Measurements from ENCODE around the gene TUFT1. TPM values are rescaled to one million over a fixed set of nuclear protein-coding genes. Genes with fewer than 3 reads are reported as not detected.
A peak's percentile ranks its signal among the peaks of the same experiment; 100 is the strongest.

The TUFT1 gene
- total and polyA plus RNA-seq, 9 of the 15 experiments (the other 6 are each of a cell fraction or from before 2014, with no cell fraction given), result 0.54 to 2.0 (median 1.7) TPM

GRCh38 chr1:151596166-151596953 is 56.3 kb downstream of the TUFT1 start (continued):
- TF ChIP-seq, protein P1, sequence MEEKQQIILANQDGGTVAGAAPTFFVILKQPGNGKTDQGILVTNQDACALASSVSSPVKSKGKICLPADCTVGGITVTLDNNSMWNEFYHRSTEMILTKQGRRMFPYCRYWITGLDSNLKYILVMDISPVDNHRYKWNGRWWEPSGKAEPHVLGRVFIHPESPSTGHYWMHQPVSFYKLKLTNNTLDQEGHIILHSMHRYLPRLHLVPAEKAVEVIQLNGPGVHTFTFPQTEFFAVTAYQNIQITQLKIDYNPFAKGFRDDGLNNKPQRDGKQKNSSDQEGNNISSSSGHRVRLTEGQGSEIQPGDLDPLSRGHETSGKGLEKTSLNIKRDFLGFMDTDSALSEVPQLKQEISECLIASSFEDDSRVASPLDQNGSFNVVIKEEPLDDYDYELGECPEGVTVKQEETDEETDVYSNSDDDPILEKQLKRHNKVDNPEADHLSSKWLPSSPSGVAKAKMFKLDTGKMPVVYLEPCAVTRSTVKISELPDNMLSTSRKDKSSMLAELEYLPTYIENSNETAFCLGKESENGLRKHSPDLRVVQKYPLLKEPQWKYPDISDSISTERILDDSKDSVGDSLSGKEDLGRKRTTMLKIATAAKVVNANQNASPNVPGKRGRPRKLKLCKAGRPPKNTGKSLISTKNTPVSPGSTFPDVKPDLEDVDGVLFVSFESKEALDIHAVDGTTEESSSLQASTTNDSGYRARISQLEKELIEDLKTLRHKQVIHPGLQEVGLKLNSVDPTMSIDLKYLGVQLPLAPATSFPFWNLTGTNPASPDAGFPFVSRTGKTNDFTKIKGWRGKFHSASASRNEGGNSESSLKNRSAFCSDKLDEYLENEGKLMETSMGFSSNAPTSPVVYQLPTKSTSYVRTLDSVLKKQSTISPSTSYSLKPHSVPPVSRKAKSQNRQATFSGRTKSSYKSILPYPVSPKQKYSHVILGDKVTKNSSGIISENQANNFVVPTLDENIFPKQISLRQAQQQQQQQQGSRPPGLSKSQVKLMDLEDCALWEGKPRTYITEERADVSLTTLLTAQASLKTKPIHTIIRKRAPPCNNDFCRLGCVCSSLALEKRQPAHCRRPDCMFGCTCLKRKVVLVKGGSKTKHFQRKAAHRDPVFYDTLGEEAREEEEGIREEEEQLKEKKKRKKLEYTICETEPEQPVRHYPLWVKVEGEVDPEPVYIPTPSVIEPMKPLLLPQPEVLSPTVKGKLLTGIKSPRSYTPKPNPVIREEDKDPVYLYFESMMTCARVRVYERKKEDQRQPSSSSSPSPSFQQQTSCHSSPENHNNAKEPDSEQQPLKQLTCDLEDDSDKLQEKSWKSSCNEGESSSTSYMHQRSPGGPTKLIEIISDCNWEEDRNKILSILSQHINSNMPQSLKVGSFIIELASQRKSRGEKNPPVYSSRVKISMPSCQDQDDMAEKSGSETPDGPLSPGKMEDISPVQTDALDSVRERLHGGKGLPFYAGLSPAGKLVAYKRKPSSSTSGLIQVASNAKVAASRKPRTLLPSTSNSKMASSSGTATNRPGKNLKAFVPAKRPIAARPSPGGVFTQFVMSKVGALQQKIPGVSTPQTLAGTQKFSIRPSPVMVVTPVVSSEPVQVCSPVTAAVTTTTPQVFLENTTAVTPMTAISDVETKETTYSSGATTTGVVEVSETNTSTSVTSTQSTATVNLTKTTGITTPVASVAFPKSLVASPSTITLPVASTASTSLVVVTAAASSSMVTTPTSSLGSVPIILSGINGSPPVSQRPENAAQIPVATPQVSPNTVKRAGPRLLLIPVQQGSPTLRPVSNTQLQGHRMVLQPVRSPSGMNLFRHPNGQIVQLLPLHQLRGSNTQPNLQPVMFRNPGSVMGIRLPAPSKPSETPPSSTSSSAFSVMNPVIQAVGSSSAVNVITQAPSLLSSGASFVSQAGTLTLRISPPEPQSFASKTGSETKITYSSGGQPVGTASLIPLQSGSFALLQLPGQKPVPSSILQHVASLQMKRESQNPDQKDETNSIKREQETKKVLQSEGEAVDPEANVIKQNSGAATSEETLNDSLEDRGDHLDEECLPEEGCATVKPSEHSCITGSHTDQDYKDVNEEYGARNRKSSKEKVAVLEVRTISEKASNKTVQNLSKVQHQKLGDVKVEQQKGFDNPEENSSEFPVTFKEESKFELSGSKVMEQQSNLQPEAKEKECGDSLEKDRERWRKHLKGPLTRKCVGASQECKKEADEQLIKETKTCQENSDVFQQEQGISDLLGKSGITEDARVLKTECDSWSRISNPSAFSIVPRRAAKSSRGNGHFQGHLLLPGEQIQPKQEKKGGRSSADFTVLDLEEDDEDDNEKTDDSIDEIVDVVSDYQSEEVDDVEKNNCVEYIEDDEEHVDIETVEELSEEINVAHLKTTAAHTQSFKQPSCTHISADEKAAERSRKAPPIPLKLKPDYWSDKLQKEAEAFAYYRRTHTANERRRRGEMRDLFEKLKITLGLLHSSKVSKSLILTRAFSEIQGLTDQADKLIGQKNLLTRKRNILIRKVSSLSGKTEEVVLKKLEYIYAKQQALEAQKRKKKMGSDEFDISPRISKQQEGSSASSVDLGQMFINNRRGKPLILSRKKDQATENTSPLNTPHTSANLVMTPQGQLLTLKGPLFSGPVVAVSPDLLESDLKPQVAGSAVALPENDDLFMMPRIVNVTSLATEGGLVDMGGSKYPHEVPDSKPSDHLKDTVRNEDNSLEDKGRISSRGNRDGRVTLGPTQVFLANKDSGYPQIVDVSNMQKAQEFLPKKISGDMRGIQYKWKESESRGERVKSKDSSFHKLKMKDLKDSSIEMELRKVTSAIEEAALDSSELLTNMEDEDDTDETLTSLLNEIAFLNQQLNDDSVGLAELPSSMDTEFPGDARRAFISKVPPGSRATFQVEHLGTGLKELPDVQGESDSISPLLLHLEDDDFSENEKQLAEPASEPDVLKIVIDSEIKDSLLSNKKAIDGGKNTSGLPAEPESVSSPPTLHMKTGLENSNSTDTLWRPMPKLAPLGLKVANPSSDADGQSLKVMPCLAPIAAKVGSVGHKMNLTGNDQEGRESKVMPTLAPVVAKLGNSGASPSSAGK (IDR thresholded peaks at IDR 0.05), result no peak
- TF ChIP-seq NFATC3 (IDR thresholded peaks at IDR 0.05), result no peak
- TF ChIP-seq, protein P2, sequence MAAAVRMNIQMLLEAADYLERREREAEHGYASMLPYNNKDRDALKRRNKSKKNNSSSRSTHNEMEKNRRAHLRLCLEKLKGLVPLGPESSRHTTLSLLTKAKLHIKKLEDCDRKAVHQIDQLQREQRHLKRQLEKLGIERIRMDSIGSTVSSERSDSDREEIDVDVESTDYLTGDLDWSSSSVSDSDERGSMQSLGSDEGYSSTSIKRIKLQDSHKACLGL (CRISPR knock-in tag; IDR thresholded peaks at IDR 0.05; ENCODE audit: borderline replicate concordance, poor library complexity, severe bottlenecking), result no peak
- no peak for TF ChIP-seq ZNF398 (CRISPR knock-in tag; IDR thresholded peaks at IDR 0.05)
- TF ChIP-seq, protein P3, sequence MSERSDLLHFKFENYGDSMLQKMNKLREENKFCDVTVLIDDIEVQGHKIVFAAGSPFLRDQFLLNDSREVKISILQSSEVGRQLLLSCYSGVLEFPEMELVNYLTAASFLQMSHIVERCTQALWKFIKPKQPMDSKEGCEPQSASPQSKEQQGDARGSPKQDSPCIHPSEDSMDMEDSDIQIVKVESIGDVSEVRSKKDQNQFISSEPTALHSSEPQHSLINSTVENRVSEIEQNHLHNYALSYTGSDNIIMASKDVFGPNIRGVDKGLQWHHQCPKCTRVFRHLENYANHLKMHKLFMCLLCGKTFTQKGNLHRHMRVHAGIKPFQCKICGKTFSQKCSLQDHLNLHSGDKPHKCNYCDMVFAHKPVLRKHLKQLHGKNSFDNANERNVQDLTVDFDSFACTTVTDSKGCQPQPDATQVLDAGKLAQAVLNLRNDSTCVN (CRISPR knock-in tag; IDR thresholded peaks at IDR 0.05), result no peak
- no peak for TF ChIP-seq DIDO1 (tag; IDR thresholded peaks at IDR 0.05; ENCODE audit: low read depth)
- no peak for TF ChIP-seq MCM7 (IDR thresholded peaks at IDR 0.05)
- TF ChIP-seq ZNF764 (CRISPR knock-in tag; IDR thresholded peaks at IDR 0.05; ENCODE audit: low read depth), result no peak
- TF ChIP-seq PHF20 (IDR thresholded peaks at IDR 0.05; ENCODE audit: partially characterized antibody), result no peak
- TF ChIP-seq MEF2A (IDR thresholded peaks at IDR 0.05; ENCODE audit: control insufficient read depth, low read depth, low read length), result no peak
- TF ChIP-seq FOSL1 (tag; conservative IDR thresholded peaks at IDR 0.05), result peak; percentile 98

Measured in K562 (cell line).